NCI-H345 treated with DMSO at 0.1 percent for 48 hours (cell line): ENCODE measurements around the gene CTRB2.
"Not testable (repeated sequence)": the region's sequence is repeated elsewhere in the genome, so short reads cannot be mapped to it uniquely, and the experiment has no call there.

Experiments used
- DNase-seq: peaks from one replicate; lab custom pipeline; 2025; ENCODE audit not compliant: unreplicated experiment; lab: John Stamatoyannopoulos, UW

CTRB2 gene

GRCh38 chr16:75242436-75243078, 35.6 kb upstream of the CTRB2 start:
- not testable (repeated sequence) for DNase-seq

DNA sequence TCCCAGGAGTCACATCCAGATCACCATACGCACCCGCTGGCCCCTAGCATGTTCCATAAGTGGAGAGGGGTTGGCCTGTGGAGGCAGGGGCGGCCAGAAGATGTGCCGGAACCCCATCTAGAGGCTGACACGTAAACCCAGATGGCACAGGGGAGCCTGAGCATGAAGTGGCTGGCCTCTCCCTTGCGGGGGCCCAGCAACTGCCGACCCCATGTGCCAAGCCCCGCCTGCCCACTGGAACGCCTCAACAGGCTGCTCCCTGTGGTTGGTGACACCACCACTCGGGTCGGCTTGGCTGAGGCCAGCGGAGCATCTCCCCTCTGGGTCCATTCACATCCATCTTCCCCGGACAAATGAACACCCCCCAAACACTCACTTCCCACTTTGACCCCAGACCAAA, 35.0 kb upstream of the CTRB2 start:
- no peak for DNase-seq

GRCh38 chr16:75241412-75241811, 34.5 kb upstream of the CTRB2 start:
- DNase-seq: no peak

GRCh38 chr16:75240633-75241032, 33.7 kb upstream of the CTRB2 start:
- not testable (repeated sequence) for DNase-seq

DNA sequence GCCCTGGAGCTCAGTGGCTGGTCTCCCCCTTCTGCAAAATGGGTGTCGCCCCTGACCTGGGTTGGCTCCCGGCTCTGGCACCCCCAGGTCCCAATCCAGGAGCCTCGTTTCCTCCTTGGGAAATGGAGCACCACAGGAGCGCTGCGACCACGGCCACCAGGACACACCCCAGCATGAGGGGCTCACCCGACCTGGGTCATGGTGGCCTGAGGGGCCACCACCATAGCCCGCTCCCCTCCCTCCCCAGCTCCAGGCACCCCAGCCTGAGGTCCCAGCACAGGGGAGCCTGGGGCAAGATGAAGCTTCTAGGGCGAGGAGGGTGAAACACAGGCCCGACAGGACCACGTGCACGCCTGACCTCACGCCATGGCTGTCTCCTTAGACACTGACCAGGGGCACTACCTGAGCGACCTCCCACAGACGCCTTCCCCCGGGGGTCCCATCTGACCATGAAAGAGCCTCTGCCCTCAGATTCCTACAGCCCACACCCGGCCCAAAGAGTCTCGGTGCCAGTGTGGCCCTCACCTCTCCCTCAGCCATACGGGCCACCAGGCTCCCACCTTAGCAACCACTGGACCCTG, 32.7 kb upstream of the CTRB2 start:
- DNase-seq: no peak

- no peak for DNase-seq
These were observed 32.0 kb upstream of the CTRB2 start for GRCh38 chr16:75238853-75239541.

GRCh38 chr16:75238132-75238852, 31.3 kb upstream of the CTRB2 start:
- no peak for DNase-seq

DNA sequence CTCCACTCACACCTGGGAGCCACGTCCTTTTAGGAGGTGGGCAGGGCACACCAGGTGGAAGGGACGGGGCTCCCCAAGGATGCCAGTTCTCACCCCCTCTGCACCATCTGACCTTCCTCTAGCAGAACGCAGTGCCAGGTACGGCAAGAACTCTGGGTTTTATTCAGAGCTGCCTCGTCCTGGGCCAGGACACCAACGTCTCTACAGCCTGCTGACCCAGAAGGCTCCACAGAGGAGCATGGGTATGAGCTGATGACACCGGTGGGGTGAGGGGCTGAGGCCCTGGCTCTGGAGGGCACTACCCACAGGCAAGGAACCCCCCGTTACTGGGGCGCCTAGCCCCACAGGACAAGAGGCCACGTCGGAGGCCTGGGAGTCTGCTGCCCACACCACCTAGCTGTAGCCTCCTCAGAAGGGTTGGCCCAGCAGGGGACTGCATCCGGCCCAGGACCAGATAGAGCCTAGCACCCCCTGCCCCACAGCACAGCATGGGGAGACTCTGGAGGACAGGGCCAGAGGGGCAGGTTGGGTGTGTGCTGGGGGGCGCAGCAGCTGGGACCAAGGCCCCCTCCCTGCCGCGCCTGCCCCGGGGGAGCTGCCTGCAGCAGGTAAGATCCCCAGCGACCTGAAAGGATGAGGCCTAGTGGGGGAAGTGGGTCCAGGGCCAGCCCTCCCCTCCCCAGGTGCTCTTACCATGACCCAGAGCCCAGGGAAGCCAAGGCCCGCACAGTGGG, 30.6 kb upstream of the CTRB2 start:
- no peak for DNase-seq

DNA sequence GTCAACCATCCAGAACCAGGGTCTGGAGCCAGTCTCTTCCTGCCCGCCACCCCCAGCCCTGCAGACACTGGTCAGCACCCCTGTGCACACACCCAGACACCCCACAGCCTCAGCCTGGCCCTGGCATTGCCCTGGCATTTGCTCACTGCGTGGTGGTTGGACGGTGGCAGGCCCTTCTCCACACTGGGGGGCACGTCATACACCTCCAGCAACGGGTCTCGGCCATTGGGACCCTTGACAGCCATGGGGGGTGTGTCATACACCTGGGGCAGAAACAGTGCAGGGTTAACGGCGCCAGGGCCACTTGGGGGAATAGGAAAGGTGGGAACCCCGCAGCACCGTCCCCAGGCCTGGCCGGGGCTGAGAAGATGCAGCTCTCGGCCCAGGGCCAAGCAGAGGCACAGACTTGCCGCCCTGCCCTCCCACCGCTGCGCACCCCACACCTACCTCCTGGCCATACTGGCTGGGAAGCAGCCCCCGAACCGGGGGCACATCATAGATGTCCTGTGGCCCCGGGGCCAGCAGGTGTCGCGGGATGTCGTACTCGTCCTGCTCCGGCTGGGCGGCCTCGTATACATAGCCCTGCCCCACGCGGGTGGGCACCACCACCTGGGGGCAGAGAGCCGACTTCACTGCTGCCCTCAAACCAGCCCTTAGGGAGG, 29.9 kb upstream of the CTRB2 start:
- no peak for DNase-seq

GRCh38 chr16:75236232-75236631, 29.3 kb upstream of the CTRB2 start:
- DNase-seq: no peak

DNA sequence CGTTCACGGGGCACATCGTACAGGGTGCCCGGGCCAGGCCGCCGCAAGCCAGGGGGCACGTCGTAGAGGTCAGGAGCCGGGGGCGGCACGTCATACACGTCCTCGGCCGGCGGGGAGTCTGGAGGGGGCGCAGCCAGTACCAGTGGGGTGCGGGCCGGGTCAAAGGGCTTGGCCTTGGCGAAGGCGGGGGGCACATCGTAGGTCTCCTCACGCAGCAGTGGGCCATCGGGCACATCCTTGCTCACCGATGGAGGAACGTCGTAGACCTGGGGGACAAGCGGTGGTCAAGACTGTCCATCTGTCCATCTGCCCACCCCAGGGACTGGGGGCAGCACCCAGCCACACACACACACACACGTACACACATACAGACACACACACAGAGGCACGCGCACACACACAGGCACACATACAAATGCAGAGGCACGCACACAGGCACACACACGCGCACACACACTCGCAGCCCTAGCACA, 28.8 kb upstream of the CTRB2 start:
- no peak for DNase-seq

- no peak for DNase-seq
These were observed 28.1 kb upstream of the CTRB2 start for GRCh38 chr16:75234856-75235696.

DNA sequence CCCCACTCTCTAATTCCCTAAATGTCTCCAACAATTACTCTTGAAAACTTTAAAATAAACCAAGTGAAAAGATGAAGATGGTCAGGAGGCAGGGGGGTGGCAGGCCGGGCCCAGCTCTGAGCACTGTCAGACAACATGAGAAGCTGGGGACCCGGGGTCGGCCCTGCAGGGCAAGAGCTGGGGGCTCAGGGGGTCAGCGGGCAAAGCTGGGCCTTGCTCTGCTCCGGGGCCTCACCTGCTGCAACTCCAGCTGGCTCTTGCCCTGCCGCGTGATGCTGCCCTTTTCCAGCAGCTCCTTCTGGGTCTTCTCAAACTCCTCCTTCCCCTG, 26.6 kb upstream of the CTRB2 start:
- DNase-seq: no peak

GRCh38 chr16:75231570-75231969, 24.6 kb upstream of the CTRB2 start:
- no peak for DNase-seq

GRCh38 chr16:75230471-75231110, 23.6 kb upstream of the CTRB2 start:
- no peak for DNase-seq

DNA sequence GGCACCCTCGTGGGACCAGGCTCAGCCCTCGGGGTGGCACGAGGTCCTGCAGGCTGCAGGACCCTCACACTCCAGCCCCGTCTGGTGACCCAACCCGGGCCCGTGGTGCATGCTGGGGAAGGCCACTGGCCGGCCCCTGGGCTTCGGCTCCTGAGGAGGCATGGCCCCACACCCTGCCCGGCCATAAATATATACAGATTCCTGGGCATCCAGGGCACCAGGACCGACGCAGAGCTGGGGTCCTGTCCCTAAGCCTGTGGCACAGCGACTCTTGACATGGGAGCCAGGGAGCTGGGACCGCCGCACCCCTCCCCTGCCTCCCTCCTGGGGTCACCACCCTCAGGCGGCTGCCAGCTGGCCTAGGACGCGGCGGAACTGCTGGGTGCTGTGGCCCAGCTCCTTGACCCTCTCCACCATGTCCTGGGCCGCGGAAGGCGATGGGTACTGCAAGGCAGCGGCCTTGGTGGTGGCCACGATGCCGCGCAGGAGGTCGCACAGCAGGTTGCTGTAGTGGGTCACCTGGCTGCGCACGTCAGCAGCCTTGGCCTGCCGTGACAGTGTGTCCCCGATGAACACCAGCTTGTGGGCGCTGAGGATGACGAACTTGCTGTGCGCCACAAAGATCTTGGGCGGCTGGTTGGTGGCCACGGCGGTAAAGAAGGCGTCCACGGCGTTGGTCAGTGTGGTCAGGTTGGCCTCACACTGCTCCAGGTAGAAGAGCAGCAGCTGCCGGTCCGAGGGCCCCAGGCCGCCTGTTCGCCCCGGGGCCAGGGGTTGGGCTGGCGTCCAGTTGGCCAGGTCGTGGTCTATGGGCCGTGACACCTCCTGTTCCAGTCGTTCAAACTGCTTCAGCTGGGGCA, 22.4 kb upstream of the CTRB2 start:
- no peak for DNase-seq

- DNase-seq: no peak
These were observed 21.4 kb upstream of the CTRB2 start for GRCh38 chr16:75228143-75228976.
